ENCODE results near the gene PPP3R2.

PPP3R2 gene

DNA sequence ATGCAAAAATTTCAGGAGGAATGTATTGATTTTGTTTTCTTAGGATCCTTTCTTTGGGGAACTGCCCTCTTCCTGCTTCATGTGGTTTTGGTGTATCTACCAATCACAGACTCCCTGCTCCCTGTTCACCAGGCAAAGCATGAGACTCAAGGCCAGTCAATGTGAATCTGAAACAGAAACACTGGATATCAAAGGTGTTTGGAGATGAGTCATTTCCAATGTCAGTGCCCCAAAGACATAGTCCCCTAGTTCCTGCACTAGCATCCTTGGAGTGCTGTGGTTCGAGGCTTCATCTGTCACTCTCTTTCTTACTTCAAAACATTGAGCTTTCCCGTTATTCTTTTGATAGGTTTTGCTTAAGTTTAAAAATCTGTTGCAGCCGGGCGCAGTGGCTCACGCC is 8.1 kb downstream of the PPP3R2 start:
- Histone ChIP-seq H3F3A (ENCODE audit: insufficient read depth) (no peaks in the 10 kb centered on the region), H3K4me2 (ENCODE audit: low read depth, low read length, poor library complexity, severe bottlenecking) (no peak overlapping the region), H3K27me3 (ENCODE audit: low read length) (no peaks in the 10 kb centered on the region), H3K79me2 (ENCODE audit: insufficient read depth, low read length) (no peaks in the 10 kb centered on the region), H3K27ac (ENCODE audit: low read depth, low read length) (no peak overlapping the region), H3K9me3 (ENCODE audit: insufficient read depth, low read length) (no peaks in the 10 kb centered on the region), H3K36me3 (ENCODE audit: low read length) (no peaks in the 10 kb centered on the region), H2AFZ (ENCODE audit: low read depth, low read length, severe bottlenecking) (no peak overlapping the region), H4K20me1 (ENCODE audit: low read depth, low read length) (no peaks in the 10 kb centered on the region), H3K9ac (ENCODE audit: low read length) (no peak overlapping the region), H3K9me2 (replicated peaks; ENCODE audit: insufficient read depth, low read length) (no peaks in the 10 kb centered on the region), H3K4me3 (ENCODE audit: insufficient read depth, low read length, poor library complexity, severe bottlenecking) (no peak overlapping the region)
- no peak for TF ChIP-seq EZH2phosphoT487 (conservative IDR thresholded peaks at IDR 0.05; ENCODE audit: low read length)
- TF ChIP-seq CTCF (IDR thresholded peaks at IDR 0.05; ENCODE audit: insufficient read depth, low read length, poor library complexity, severe bottlenecking), result no peak

DNA sequence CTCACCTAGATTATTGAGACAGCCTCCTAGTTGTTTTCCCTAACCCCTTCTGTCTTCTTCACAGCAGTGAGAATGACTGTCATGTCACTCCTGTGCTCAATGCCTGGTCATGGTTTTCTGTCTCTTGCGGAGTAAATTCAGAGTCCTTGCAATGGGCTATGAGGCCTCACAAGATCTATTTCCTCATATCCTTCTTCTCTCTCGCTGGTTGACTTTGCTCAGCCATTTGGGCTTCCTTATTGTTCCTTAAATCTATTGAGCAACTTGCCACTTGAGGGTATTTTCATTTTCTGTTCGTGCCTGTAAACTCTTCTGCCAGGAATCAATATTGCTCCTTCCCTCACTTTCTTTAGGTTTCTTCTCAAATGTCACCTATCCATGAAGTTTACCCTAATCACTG is 9.0 kb downstream of the PPP3R2 start:
- H3F3A ChIP-seq (ENCODE audit: insufficient read depth), result no peaks in the 10 kb centered on the region
- no peak overlapping the region for H2AFZ ChIP-seq (ENCODE audit: low read depth, low read length, severe bottlenecking)
- no peaks in the 10 kb centered on the region for H3K27me3 ChIP-seq (ENCODE audit: low read length)
- H3K36me3 ChIP-seq (ENCODE audit: low read length), result no peaks in the 10 kb centered on the region
- no peaks in the 10 kb centered on the region for H4K20me1 ChIP-seq (ENCODE audit: low read depth, low read length)
- H3K79me2 ChIP-seq (ENCODE audit: insufficient read depth, low read length), result no peaks in the 10 kb centered on the region
- H3K4me2 ChIP-seq (ENCODE audit: low read depth, low read length, poor library complexity, severe bottlenecking), result no peak overlapping the region
- H3K4me3 ChIP-seq (ENCODE audit: insufficient read depth, low read length, poor library complexity, severe bottlenecking), result no peak overlapping the region
- no peak overlapping the region for H3K9ac ChIP-seq (ENCODE audit: low read length)
- no peaks in the 10 kb centered on the region for H3K9me3 ChIP-seq (ENCODE audit: insufficient read depth, low read length)
- TF ChIP-seq CTCF (IDR thresholded peaks at IDR 0.05; ENCODE audit: insufficient read depth, low read length, poor library complexity, severe bottlenecking), result no peak
- TF ChIP-seq EZH2phosphoT487 (conservative IDR thresholded peaks at IDR 0.05; ENCODE audit: low read length), result no peak
- H3K9me2 ChIP-seq (replicated peaks; ENCODE audit: insufficient read depth, low read length), result no peaks in the 10 kb centered on the region
- H3K27ac ChIP-seq (ENCODE audit: low read depth, low read length), result no peak overlapping the region

- no peaks in the 10 kb centered on the region for H3K36me3 ChIP-seq (ENCODE audit: low read length)
- no peaks in the 10 kb centered on the region for H3K79me2 ChIP-seq (ENCODE audit: insufficient read depth, low read length)
- TF ChIP-seq EZH2phosphoT487 (conservative IDR thresholded peaks at IDR 0.05; ENCODE audit: low read length) (no peak), CTCF (IDR thresholded peaks at IDR 0.05; ENCODE audit: insufficient read depth, low read length, poor library complexity, severe bottlenecking) (no peak)
- H3K4me2 ChIP-seq (ENCODE audit: low read depth, low read length, poor library complexity, severe bottlenecking), result no peak overlapping the region
- no peak overlapping the region for H3K9ac ChIP-seq (ENCODE audit: low read length)
- H3K9me3 ChIP-seq (ENCODE audit: insufficient read depth, low read length), result no peaks in the 10 kb centered on the region
- no peaks in the 10 kb centered on the region for H3F3A ChIP-seq (ENCODE audit: insufficient read depth)
- no peak overlapping the region for H2AFZ ChIP-seq (ENCODE audit: low read depth, low read length, severe bottlenecking)
- no peaks in the 10 kb centered on the region for H3K27me3 ChIP-seq (ENCODE audit: low read length)
- H4K20me1 ChIP-seq (ENCODE audit: low read depth, low read length), result no peaks in the 10 kb centered on the region
- no peak overlapping the region for H3K4me3 ChIP-seq (ENCODE audit: insufficient read depth, low read length, poor library complexity, severe bottlenecking)
- no peaks in the 10 kb centered on the region for H3K9me2 ChIP-seq (replicated peaks; ENCODE audit: insufficient read depth, low read length)
- no peak overlapping the region for H3K27ac ChIP-seq (ENCODE audit: low read depth, low read length)
Measured at GRCh38 chr9:101582553-101582952, 12.2 kb downstream of the PPP3R2 start.

Measured in SU-DHL-6 (cell line).